Uterus (tissue), 2 donors: ENCODE measurements around the gene SLC7A5.

Experiments
- POLR2A ChIP-seq, 2 donors: fragments of 450-650 bp; IDR thresholded peaks; one replicate each; pipeline ENCODE4 v1.6.1; 2016; ENCODE audit warnings: antibody characterized with exemption in 2 of 2, mild to moderate bottlenecking in 1 of 2, moderate library complexity in 1 of 2
- TF ChIP-seq, protein P1 (sequence below), 4 experiments: fragments of 200-600 bp in 2 of 4; fragments of 450-650 bp in 2 of 4; sonication (generic) in 2 of 4; IDR thresholded peaks; one replicate each; pipeline ENCODE4 v1.5.1; 2016 to 2019; ENCODE audit warnings: antibody characterized with exemption in 4 of 4, mild to moderate bottlenecking in 2 of 4, moderate library complexity in 1 of 4

- TF ChIP-seq POLR2A (IDR thresholded peaks at IDR 0.05) = no peak
- TF ChIP-seq, protein P1, sequence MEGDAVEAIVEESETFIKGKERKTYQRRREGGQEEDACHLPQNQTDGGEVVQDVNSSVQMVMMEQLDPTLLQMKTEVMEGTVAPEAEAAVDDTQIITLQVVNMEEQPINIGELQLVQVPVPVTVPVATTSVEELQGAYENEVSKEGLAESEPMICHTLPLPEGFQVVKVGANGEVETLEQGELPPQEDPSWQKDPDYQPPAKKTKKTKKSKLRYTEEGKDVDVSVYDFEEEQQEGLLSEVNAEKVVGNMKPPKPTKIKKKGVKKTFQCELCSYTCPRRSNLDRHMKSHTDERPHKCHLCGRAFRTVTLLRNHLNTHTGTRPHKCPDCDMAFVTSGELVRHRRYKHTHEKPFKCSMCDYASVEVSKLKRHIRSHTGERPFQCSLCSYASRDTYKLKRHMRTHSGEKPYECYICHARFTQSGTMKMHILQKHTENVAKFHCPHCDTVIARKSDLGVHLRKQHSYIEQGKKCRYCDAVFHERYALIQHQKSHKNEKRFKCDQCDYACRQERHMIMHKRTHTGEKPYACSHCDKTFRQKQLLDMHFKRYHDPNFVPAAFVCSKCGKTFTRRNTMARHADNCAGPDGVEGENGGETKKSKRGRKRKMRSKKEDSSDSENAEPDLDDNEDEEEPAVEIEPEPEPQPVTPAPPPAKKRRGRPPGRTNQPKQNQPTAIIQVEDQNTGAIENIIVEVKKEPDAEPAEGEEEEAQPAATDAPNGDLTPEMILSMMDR (IDR thresholded peaks at IDR 0.05) = no peak
Observed at GRCh38 chr16:87841340-87842208, 27.7 kb downstream of the SLC7A5 start.
